Measurements from ENCODE around the gene RNF128.

RNF128 gene

DNA sequence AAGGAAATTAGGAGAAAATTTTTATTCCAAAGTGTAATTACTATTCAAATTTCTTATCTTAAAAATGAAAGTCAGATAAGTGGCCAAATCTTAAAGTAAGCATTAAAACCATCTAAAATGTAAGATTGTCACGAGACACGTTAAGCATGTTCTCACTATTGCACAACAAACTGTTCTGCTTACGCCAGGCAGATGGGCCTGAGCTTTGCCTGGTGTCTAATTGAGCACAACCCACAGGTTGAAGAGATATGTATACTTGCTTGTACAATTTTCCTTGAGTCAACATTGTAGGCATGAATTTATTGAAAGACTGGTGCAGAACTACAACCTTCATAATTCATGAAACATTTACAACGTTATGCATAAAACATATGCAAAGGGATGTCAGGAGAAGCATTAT lies 3.9 kb downstream of the RNF128 start:
- H4K20me1 ChIP-seq (ENCODE audit: insufficient read depth, low read length): no peaks in the 10 kb centered on the region
- no peaks in the 10 kb centered on the region for H3K27me3 ChIP-seq (replicated peaks; ENCODE audit: insufficient read depth, low read length)
- no peak overlapping the region for H3K4me2 ChIP-seq (ENCODE audit: low read depth, low read length)
- TF ChIP-seq, protein P1, sequence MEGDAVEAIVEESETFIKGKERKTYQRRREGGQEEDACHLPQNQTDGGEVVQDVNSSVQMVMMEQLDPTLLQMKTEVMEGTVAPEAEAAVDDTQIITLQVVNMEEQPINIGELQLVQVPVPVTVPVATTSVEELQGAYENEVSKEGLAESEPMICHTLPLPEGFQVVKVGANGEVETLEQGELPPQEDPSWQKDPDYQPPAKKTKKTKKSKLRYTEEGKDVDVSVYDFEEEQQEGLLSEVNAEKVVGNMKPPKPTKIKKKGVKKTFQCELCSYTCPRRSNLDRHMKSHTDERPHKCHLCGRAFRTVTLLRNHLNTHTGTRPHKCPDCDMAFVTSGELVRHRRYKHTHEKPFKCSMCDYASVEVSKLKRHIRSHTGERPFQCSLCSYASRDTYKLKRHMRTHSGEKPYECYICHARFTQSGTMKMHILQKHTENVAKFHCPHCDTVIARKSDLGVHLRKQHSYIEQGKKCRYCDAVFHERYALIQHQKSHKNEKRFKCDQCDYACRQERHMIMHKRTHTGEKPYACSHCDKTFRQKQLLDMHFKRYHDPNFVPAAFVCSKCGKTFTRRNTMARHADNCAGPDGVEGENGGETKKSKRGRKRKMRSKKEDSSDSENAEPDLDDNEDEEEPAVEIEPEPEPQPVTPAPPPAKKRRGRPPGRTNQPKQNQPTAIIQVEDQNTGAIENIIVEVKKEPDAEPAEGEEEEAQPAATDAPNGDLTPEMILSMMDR (IDR thresholded peaks at IDR 0.05; ENCODE audit: low read length): no peak
- TF ChIP-seq EZH2phosphoT487 (IDR thresholded peaks at IDR 0.05; ENCODE audit: low read length) (no peak), EZH2 (optimal IDR thresholded peaks at IDR 0.05; ENCODE audit: low read depth, low read length) (no peak)
- H3K9me3 ChIP-seq (replicated peaks; ENCODE audit: insufficient read depth, low read length): no peaks in the 10 kb centered on the region
- H3K9me2 ChIP-seq (replicated peaks; ENCODE audit: insufficient read depth, low read length): no peaks in the 10 kb centered on the region
- H3K4me3 ChIP-seq (ENCODE audit: low read length): no peak overlapping the region
- no peaks in the 10 kb centered on the region for H3F3A ChIP-seq (ENCODE audit: insufficient read depth, low read length)
- no peak overlapping the region for H3K27ac ChIP-seq (ENCODE audit: low read length)
- H3K9ac ChIP-seq (ENCODE audit: low read length): no peak overlapping the region
- no peak overlapping the region for H2AFZ ChIP-seq (ENCODE audit: low read length)
- no peaks in the 10 kb centered on the region for H3K79me2 ChIP-seq (ENCODE audit: low read length)
- H3K4me1 ChIP-seq (ENCODE audit: low read length): no peaks in the 10 kb centered on the region
- no peak for DNase-seq
- H3K36me3 ChIP-seq (replicated peaks; ENCODE audit: insufficient read depth, low read length): no peaks in the 10 kb centered on the region

- no peak overlapping the region for H2AFZ ChIP-seq (ENCODE audit: low read length)
- DNase-seq: no peak
- TF ChIP-seq EZH2phosphoT487 (IDR thresholded peaks at IDR 0.05; ENCODE audit: low read length): no peak
- TF ChIP-seq, protein P1 (IDR thresholded peaks at IDR 0.05; ENCODE audit: low read length): no peak
- TF ChIP-seq EZH2 (optimal IDR thresholded peaks at IDR 0.05; ENCODE audit: low read depth, low read length): no peak
- no peaks in the 10 kb centered on the region for H3K27me3 ChIP-seq (replicated peaks; ENCODE audit: insufficient read depth, low read length)
- no peak overlapping the region for H3K4me3 ChIP-seq (ENCODE audit: low read length)
- H3K36me3 ChIP-seq (replicated peaks; ENCODE audit: insufficient read depth, low read length): no peaks in the 10 kb centered on the region
- no peak overlapping the region for H3K4me2 ChIP-seq (ENCODE audit: low read depth, low read length)
- no peaks in the 10 kb centered on the region for H3K9me2 ChIP-seq (replicated peaks; ENCODE audit: insufficient read depth, low read length)
- H3K9me3 ChIP-seq (replicated peaks; ENCODE audit: insufficient read depth, low read length): no peaks in the 10 kb centered on the region
- H3F3A ChIP-seq (ENCODE audit: insufficient read depth, low read length): no peaks in the 10 kb centered on the region
- H4K20me1 ChIP-seq (ENCODE audit: insufficient read depth, low read length): no peaks in the 10 kb centered on the region
- no peak overlapping the region for H3K9ac ChIP-seq (ENCODE audit: low read length)
- no peaks in the 10 kb centered on the region for H3K79me2 ChIP-seq (ENCODE audit: low read length)
- no peak overlapping the region for H3K27ac ChIP-seq (ENCODE audit: low read length)
- no peaks in the 10 kb centered on the region for H3K4me1 ChIP-seq (ENCODE audit: low read length)
Measured at GRCh38 chrX:106731590-106731989, 5.1 kb downstream of the RNF128 start.

DNA sequence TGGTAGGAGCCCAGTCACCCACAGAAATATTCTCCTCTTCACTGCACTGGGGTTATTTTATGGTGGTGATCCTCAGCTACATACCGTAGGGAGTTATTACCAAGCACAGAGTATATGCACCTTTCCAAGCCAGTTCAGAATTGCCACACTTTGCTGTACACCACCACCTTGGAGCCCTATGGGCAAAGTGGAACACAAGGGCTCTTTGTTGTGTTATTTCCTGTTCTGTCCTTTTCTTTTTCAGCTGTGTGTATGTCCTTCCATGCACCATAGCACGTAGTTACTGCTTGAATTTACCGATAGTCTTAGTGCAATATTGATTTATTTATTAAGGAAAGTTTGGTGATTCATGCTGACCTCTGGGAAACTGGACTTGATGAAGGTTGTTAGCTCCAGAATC lies 8.3 kb downstream of the RNF128 start:
- TF ChIP-seq EZH2phosphoT487 (IDR thresholded peaks at IDR 0.05; ENCODE audit: low read length): no peak
- TF ChIP-seq EZH2 (optimal IDR thresholded peaks at IDR 0.05; ENCODE audit: low read depth, low read length): no peak
- TF ChIP-seq, protein P1 (IDR thresholded peaks at IDR 0.05; ENCODE audit: low read length): no peak
- Histone ChIP-seq H3K36me3 (replicated peaks; ENCODE audit: insufficient read depth, low read length) (no peaks in the 10 kb centered on the region), H3K79me2 (ENCODE audit: low read length) (no peaks in the 10 kb centered on the region), H4K20me1 (ENCODE audit: insufficient read depth, low read length) (no peaks in the 10 kb centered on the region), H3K4me2 (ENCODE audit: low read depth, low read length) (no peak overlapping the region), H3K9me3 (replicated peaks; ENCODE audit: insufficient read depth, low read length) (no peaks in the 10 kb centered on the region), H3K27me3 (replicated peaks; ENCODE audit: insufficient read depth, low read length) (no peaks in the 10 kb centered on the region), H3K9me2 (replicated peaks; ENCODE audit: insufficient read depth, low read length) (no peaks in the 10 kb centered on the region), H3K4me1 (ENCODE audit: low read length) (no peaks in the 10 kb centered on the region), H3K9ac (ENCODE audit: low read length) (no peak overlapping the region), H3F3A (ENCODE audit: insufficient read depth, low read length) (no peaks in the 10 kb centered on the region), H3K27ac (ENCODE audit: low read length) (no peak overlapping the region), H2AFZ (ENCODE audit: low read length) (no peak overlapping the region), H3K4me3 (ENCODE audit: low read length) (no peak overlapping the region)
- DNase-seq: no peak

All from MM.1S (cell line).